A549 (cell line): ENCODE measurements around the gene OPA3. TPM values are rescaled to one million over a fixed set of nuclear protein-coding genes. Genes with fewer than 3 reads are reported as not detected.

Source experiments
- ATAC-seq, 2 experiments: fragments of 200-7000 bp in 1 of 2; fragments of >200 bp in 1 of 2; cut with Nextera tagmentation in 1 of 2; cut with Tn5 transposase in 1 of 2; 3 replicates each; pipeline versions ENCODE4 v1.8.0 to v1.9.1; 2018 to 2020; ENCODE audit warnings: mild to moderate bottlenecking in 1 of 2, moderate library complexity in 1 of 2
- CTCF ChIA-PET: fragments of 300-600 bp; sonication (Branson Sonifier 250); formaldehyde crosslinking; extraction: SDS; loops from one replicate; lab custom pipeline; 2021; ENCODE audit warnings: antibody characterized with exemption, inconsistent platforms; lab: Yijun Ruan, JAX
- POLR2A ChIA-PET: fragments of 350-600 bp; formaldehyde crosslinking; extraction: SDS; loops from one replicate; lab custom pipeline; 2021; ENCODE audit warnings: antibody characterized with exemption, inconsistent platforms; lab: Yijun Ruan, JAX
- DNase-seq, 2 experiments: peaks; one replicate each; pipeline versions ENCODE4 v3.0.0 to v3.0.0-alpha.2; 2011 to 2016; ENCODE audit warnings: low read depth in 1 of 2, low spot score in 1 of 2
- FAIRE-seq: peaks from 2 replicates; lab custom pipeline; 2011; peaks lifted over from hg19 to GRCh38; lab: Jason Lieb, UNC
- H3K27ac ChIP-seq, 2 experiments: fragments of >200 bp; sonication (Bioruptor Twin); formaldehyde crosslinking; 3 replicates each; pipeline ENCODE4 v1.5.1; 2016 to 2017
- H3K4me1 ChIP-seq: fragments of >200 bp; sonication (Bioruptor Twin); formaldehyde crosslinking; 3 replicates; pipeline ENCODE4 v1.6.1; 2016
- H3K4me2 ChIP-seq: fragments of >200 bp; sonication (Bioruptor Twin); formaldehyde crosslinking; 3 replicates; pipeline ENCODE4 v1.6.1; 2016
- H3K4me3 ChIP-seq: fragments of >200 bp; sonication (Bioruptor Twin); formaldehyde crosslinking; 3 replicates; pipeline ENCODE4 v1.5.1; 2016
- H3K9me3 ChIP-seq: fragments of >200 bp; sonication (Bioruptor Twin); formaldehyde crosslinking; 3 replicates; pipeline ENCODE4 v1.6.1; 2016
- ATOH8 ChIP-seq: fragments of 250-450 bp; sonication (Bioruptor Pico); IDR thresholded peaks from 2 replicates; pipeline ENCODE4 v1.5.0; 2020; ENCODE audit warnings: low read depth, mild to moderate bottlenecking, moderate library complexity
- BHLHE40 ChIP-seq: IDR thresholded peaks from 2 replicates; pipeline ENCODE4 v1.6.1; 2012; ENCODE audit warnings: low read depth, low read length, inconsistent platforms
- CHD2 ChIP-seq: fragments of 150-350 bp; IDR thresholded peaks from 2 replicates; pipeline ENCODE4 v1.6.1; 2014; ENCODE audit warnings: low read length; ENCODE audit not compliant: partially characterized antibody
- CTCF ChIP-seq: fragments of >200 bp; sonication (Bioruptor Twin); formaldehyde crosslinking; IDR thresholded peaks from 3 replicates; pipeline ENCODE4 v1.5.1; 2016
- E2F6 ChIP-seq: IDR thresholded peaks from 2 replicates; pipeline ENCODE4 v1.6.1; 2012; ENCODE audit warnings: low read depth, borderline replicate concordance
- EHMT2 ChIP-seq: fragments of 200-600 bp; sonication (generic); IDR thresholded peaks from 2 replicates; pipeline ENCODE4 v1.6.1; 2016; ENCODE audit warnings: antibody characterized with exemption, low read depth, mild to moderate bottlenecking, moderate library complexity
- EP300 ChIP-seq, 2 experiments: fragments of >200 bp; sonication (Bioruptor Twin); formaldehyde crosslinking; IDR thresholded peaks; 2 replicates in 1 of 2; 3 replicates in 1 of 2; pipeline ENCODE4 v1.6.1; 2016 to 2017
- ESRRA ChIP-seq: fragments of 150-350 bp; IDR thresholded peaks from 2 replicates; pipeline ENCODE4 v1.6.1; 2014; ENCODE audit warnings: mild to moderate bottlenecking, low read length, borderline replicate concordance
- HES2 ChIP-seq: fragments of >200 bp; sonication (Bioruptor Twin); formaldehyde crosslinking; IDR thresholded peaks from 2 replicates; pipeline ENCODE4 v1.6.1; 2016
- JUN ChIP-seq, 2 experiments: fragments of >200 bp; sonication (Bioruptor Twin); formaldehyde crosslinking; IDR thresholded peaks; 2 replicates in 1 of 2; 3 replicates in 1 of 2; pipeline ENCODE4 v1.6.1; 2016 to 2017
- JUNB ChIP-seq: fragments of >200 bp; sonication (Bioruptor Twin); formaldehyde crosslinking; IDR thresholded peaks from 2 replicates; pipeline ENCODE4 v1.6.1; 2016
- KDM1A ChIP-seq: fragments of 200-600 bp; sonication (generic); IDR thresholded peaks from 2 replicates; pipeline ENCODE4 v1.6.1; 2016; ENCODE audit warnings: low read depth, mild to moderate bottlenecking
- KDM5A ChIP-seq: fragments of 200-600 bp; sonication (generic); IDR thresholded peaks from 2 replicates; pipeline ENCODE4 v1.6.1; 2016; ENCODE audit warnings: antibody characterized with exemption, mild to moderate bottlenecking
- MAFK ChIP-seq: fragments of 450-650 bp; IDR thresholded peaks from 2 replicates; pipeline ENCODE4 v1.6.1; 2014; ENCODE audit not compliant: partially characterized antibody
- MAX ChIP-seq: IDR thresholded peaks from 2 replicates; pipeline ENCODE4 v1.6.1; 2012
- MAZ ChIP-seq: fragments of 150-350 bp; IDR thresholded peaks from 2 replicates; pipeline ENCODE4 v1.6.1; 2014; ENCODE audit warnings: antibody characterized with exemption, low read depth, low read length, borderline replicate concordance
- POLR2AphosphoS2 ChIP-seq: conservative IDR thresholded peaks from 2 replicates; pipeline ENCODE4 v1.6.1; 2012; ENCODE audit warnings: low read length, improper control_type of control experiment, inconsistent platforms
- RCOR1 ChIP-seq: fragments of 150-350 bp; IDR thresholded peaks from 2 replicates; pipeline ENCODE4 v1.6.1; 2014; ENCODE audit warnings: antibody characterized with exemption, low read length, low read depth
- SMC3 ChIP-seq: fragments of >200 bp; sonication (Bioruptor Twin); formaldehyde crosslinking; IDR thresholded peaks from 3 replicates; pipeline ENCODE4 v1.6.1; 2018; ENCODE audit warnings: inconsistent platforms
- TFCP2L1 ChIP-seq: fragments of 250-450 bp; sonication (Bioruptor Pico); IDR thresholded peaks from 2 replicates; pipeline ENCODE4 v1.5.0; 2021; ENCODE audit warnings: mild to moderate bottlenecking
- ZC3H11A ChIP-seq: fragments of 450-650 bp; IDR thresholded peaks from 2 replicates; pipeline ENCODE4 v1.6.1; 2014; ENCODE audit warnings: antibody characterized with exemption, mild to moderate bottlenecking
- ZFP36 ChIP-seq: fragments of 450-650 bp; IDR thresholded peaks from 2 replicates; pipeline ENCODE4 v1.6.1; 2014; ENCODE audit warnings: borderline replicate concordance; ENCODE audit not compliant: partially characterized antibody
- ZNF302 ChIP-seq: fragments of 250-450 bp; sonication (Bioruptor Pico); IDR thresholded peaks from 2 replicates; pipeline ENCODE4 v1.9.0; 2021; ENCODE audit warnings: inconsistent platforms, mild to moderate bottlenecking, moderate library complexity
- ZSCAN20 ChIP-seq: fragments of 250-450 bp; sonication (Bioruptor Pico); IDR thresholded peaks from 2 replicates; pipeline ENCODE4 v1.8.0; 2022; ENCODE audit warnings: mild to moderate bottlenecking, moderate library complexity
- WGBS: methylation state at CpG from one replicate; pipeline ENCODE4 v1.1.6; 2017; ENCODE audit errors: missing lambda C conversion rate; 5-methylcytosine and 5-hydroxymethylcytosine counted together
- polyA plus RNA-seq, 4 experiments: library from polyadenylated mRNA; depleted of rRNA in 3 of 4; stranded (reverse); fragments of >200 nt; fragmentation: RNase III in 1 of 4; extraction: RNeasy Plus Mini Kit Qiagen cat#74134 plus additional on column Dnase treatment in 1 of 4; gene quantifications; 2 replicates in 3 of 4; 3 replicates in 1 of 4; pipeline ENCODE4 v1.2.3, GENCODE V29; 2011 to 2017

Gene OPA3
- polyA plus RNA-seq, 2 of the 4 experiments (the other 2 are of a cell fraction): 15.6 to 21.8 TPM

GRCh38 chr19:45515081-45515624 lies 69.4 kb downstream of the OPA3 start:
- no peak for FAIRE-seq
- 93% methylated on average over 10 of the region's 10 CpGs for WGBS
- no peak overlapping the region for H3K4me3 ChIP-seq
- ATAC-seq: no peak
- TF ChIP-seq ESRRA: no peak
- TF ChIP-seq ZFP36: no peak
- no peak for TF ChIP-seq MAX
- TF ChIP-seq JUNB: no peak
- TF ChIP-seq CTCF: no peak
- TF ChIP-seq POLR2AphosphoS2: no peak
- no peak for TF ChIP-seq SMC3
- no peak for TF ChIP-seq EP300 (IDR thresholded peaks at IDR 0.05)
- no peak for TF ChIP-seq KDM5A
- no peak for TF ChIP-seq BHLHE40
- TF ChIP-seq RCOR1: no peak
- TF ChIP-seq TFCP2L1 (CRISPR knock-in tag): no peak
- TF ChIP-seq CHD2: no peak
- TF ChIP-seq HES2: no peak
- no peak for TF ChIP-seq ZNF302 (CRISPR knock-in tag)
- no peak for TF ChIP-seq EHMT2
- TF ChIP-seq E2F6: no peak
- TF ChIP-seq ZC3H11A: no peak
- ChIA-PET POLR2A (interaction anchor here (1.5 kb wide), 1 partner anchor 127 kb away, joined by 4 read pairs; no protein-coding TSS in a partner anchor), CTCF (interaction anchor here (0.6 to 5.8 kb wide), 14 partner anchors 9 to 163 kb away, joined by 3 to 43 read pairs (median 6); no protein-coding TSS in a partner anchor)
- H3K27ac ChIP-seq: peak overlapping the region; percentile 63 to 83
- peak overlapping the region; percentile 72 for H3K4me2 ChIP-seq
- H3K9me3 ChIP-seq: no peaks in the 10 kb centered on the region
- no peak for DNase-seq
- peaks cover 69% of the 10 kb centered on the region for H3K4me1 ChIP-seq

GRCh38 chr19:45514376-45515051 lies 70.1 kb downstream of the OPA3 start:
- peak overlapping the region; percentile 63 to 83 for H3K27ac ChIP-seq
- ATAC-seq (peak; percentile 44 to 53; a peak in 4 of 6 replicates), FAIRE-seq (no peak), DNase-seq (peak in 1 of 2 experiments; percentile 54)
- ChIA-PET CTCF (interaction anchor here (1.0 to 5.8 kb wide), 8 partner anchors 9 to 128 kb away, joined by 3 to 43 read pairs (median 8); no protein-coding TSS in a partner anchor), POLR2A (interaction anchor here (1.5 kb wide), 1 partner anchor 128 kb away, joined by 4 read pairs; no protein-coding TSS in a partner anchor)
- H3K4me2 ChIP-seq: peak overlapping the region; percentile 72
- peaks cover 75% of the 10 kb centered on the region for H3K4me1 ChIP-seq
- H3K9me3 ChIP-seq: no peaks in the 10 kb centered on the region
- 28% methylated on average over 11 of the region's 13 CpGs for WGBS
- TF ChIP-seq JUNB (no peak), KDM1A (peak; percentile 17; the same call in 1 of the 2 replicates), ZSCAN20 (CRISPR knock-in tag) (no peak), MAFK (no peak), ATOH8 (no peak), JUN (IDR thresholded peaks at IDR 0.05) (0 out of 5 replicates have a peak, but pooled peaks of 1 of the 2 experiments have one; percentile 45), CTCF (0 out of 3 replicates have a peak, but pooled peaks have one; percentile 10), ZFP36 (peak; percentile 91), MAZ (no peak)
- no peak overlapping the region for H3K4me3 ChIP-seq
